NCI-H345 treated with DMSO at 0.1 percent for 48 hours (cell line): ENCODE measurements around the gene SAFB2.

Source experiments
- DNase-seq: peaks from one replicate; lab custom pipeline; 2025; ENCODE audit not compliant: unreplicated experiment; lab: John Stamatoyannopoulos, UW

The SAFB2 gene

GRCh38 chr19:5553892-5554291 lies 68.7 kb downstream of the SAFB2 start:
- DNase-seq = no peak

DNA sequence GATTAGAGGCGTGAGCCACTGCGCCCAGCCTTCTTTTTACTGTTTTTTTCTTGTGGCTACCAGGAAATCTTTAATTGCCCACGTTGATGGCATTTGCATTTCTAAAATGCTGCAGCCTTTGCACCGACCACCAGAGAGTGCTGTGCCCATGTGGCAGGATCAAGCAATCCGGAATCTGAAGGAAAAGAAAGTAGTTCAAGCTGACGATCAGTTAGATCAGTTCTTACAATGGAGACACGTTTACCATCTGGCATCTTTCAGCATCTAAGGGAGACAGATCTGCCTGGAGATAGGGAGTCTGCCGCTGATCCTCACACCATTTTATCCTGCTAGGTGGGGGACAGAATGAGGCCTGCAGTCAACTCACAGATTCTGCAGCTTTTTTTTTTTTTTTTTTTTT lies 74.7 kb downstream of the SAFB2 start:
- no peak for DNase-seq

GRCh38 chr19:5545984-5546383 lies 76.6 kb downstream of the SAFB2 start:
- no peak for DNase-seq

GRCh38 chr19:5545051-5545450 lies 77.5 kb downstream of the SAFB2 start:
- DNase-seq = no peak

- no peak for DNase-seq
Measured at GRCh38 chr19:5542665-5543064, 79.9 kb downstream of the SAFB2 start.

GRCh38 chr19:5541456-5541855 lies 81.1 kb downstream of the SAFB2 start:
- no peak for DNase-seq

DNA sequence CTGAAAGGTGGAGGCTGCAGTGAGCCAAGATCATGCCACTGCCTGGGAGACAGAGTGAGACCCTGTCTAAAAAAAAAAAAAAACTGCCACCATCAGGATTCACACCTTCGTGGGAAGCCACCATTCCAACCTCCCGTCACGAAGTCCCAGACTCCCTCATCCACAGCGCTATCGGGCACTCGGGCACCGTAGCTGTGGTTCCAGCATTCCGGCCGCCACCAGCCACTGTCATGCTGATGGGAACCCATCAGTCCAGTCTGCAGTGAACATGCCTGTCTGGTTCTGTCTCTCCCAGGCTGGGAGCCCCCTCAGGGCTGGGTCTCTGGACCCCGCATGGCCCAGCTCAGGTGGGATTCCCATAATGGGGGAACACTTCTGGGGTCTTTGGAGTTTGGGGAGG lies 82.4 kb downstream of the SAFB2 start:
- DNase-seq = no peak

DNA sequence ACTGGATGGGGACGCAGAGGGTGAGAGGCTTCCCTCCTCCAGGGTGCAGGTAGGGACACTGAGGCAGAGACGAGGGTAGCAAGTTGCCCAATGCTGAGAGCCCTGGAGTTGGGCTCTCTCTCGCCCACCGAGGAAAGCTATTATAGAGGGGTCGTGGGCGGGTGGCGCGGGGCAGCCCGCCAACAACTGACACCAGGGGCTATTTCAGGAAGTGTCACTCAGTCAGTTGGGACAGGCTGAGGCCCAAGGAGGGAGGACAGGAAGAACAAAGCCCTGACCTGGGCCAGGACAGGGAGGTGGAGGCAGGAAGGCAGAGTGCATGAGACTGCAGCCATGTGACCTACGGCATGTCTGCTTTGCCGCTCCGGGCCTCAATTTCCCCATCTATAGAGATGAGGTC lies 84.7 kb downstream of the SAFB2 start:
- no peak for DNase-seq
